WTC11 (cell line): Measurements from ENCODE around the gene CEACAM8. TPM values are rescaled to one million over a fixed set of nuclear protein-coding genes. Genes with fewer than 3 reads are reported as not detected.

Experiments used
- ATAC-seq: fragments of 200-7000 bp; cut with Tn5 transposase; 2 replicates; pipeline ENCODE4 v1.10.0; 2021; ENCODE audit warnings: mild to moderate bottlenecking, moderate library complexity
- CTCF ChIA-PET: fragments of 300-600 bp; sonication (Branson Sonifier 250); formaldehyde crosslinking; loops from one replicate; lab custom pipeline; 2021; ENCODE audit warnings: antibody characterized with exemption; lab: Charles Lee
- POLR2A ChIA-PET: fragments of 350-600 bp; sonication (Branson Sonifier 250); formaldehyde crosslinking; loops from one replicate; lab custom pipeline; 2021; ENCODE audit warnings: antibody characterized with exemption; lab: Charles Lee
- DNase-seq: peaks from one replicate; pipeline ENCODE4 v3.0.0; 2021; ENCODE audit warnings: low spot score
- H3K27ac Mint-ChIP-seq: 2 replicates; pipeline ENCODE4 v1.8.0; 2021; ENCODE audit warnings: mixed read lengths
- H3K27me3 Mint-ChIP-seq: 2 replicates; pipeline ENCODE4 v1.8.0; 2021; ENCODE audit warnings: low read depth, mild to moderate bottlenecking, moderate library complexity, mixed read lengths
- H3K36me3 Mint-ChIP-seq: 2 replicates; pipeline ENCODE4 v1.8.0; 2021; ENCODE audit warnings: mixed read lengths
- H3K4me1 Mint-ChIP-seq: 2 replicates; pipeline ENCODE4 v1.8.0; 2022; ENCODE audit warnings: mixed read lengths
- H3K4me3 Mint-ChIP-seq: 2 replicates; pipeline ENCODE4 v1.8.0; 2021; ENCODE audit warnings: mild to moderate bottlenecking, moderate library complexity, mixed read lengths
- H3K9me3 Mint-ChIP-seq: 2 replicates; pipeline ENCODE4 v1.8.0; 2021; ENCODE audit warnings: mixed read lengths
- ARID4B ChIP-seq: sonication (generic); formaldehyde crosslinking; IDR thresholded peaks from 2 replicates; pipeline ENCODE4 v1.8.0; 2023; ENCODE audit warnings: missing genetic modification reagents, mild to moderate bottlenecking, borderline replicate concordance
- ERG ChIP-seq: fragments of 250-450 bp; sonication (Bioruptor Pico); IDR thresholded peaks from 2 replicates; pipeline ENCODE4 v1.8.0; 2021; ENCODE audit warnings: mild to moderate bottlenecking
- FOXJ3 ChIP-seq: sonication (generic); formaldehyde crosslinking; IDR thresholded peaks from 2 replicates; pipeline ENCODE4 v1.9.0; 2021; ENCODE audit warnings: missing genetic modification reagents, mild to moderate bottlenecking, borderline replicate concordance
- GRHL2 ChIP-seq: fragments of 250-450 bp; sonication (Bioruptor Pico); IDR thresholded peaks from 2 replicates; pipeline ENCODE4 v1.8.0; 2022; ENCODE audit warnings: mild to moderate bottlenecking, moderate library complexity; ENCODE audit not compliant: insufficient replicate concordance, severe bottlenecking
- MYBL2 ChIP-seq: sonication (generic); formaldehyde crosslinking; IDR thresholded peaks from 2 replicates; pipeline ENCODE4 v1.8.1; 2023; ENCODE audit warnings: mild to moderate bottlenecking, moderate library complexity, missing genetic modification reagents
- SMAD3 ChIP-seq: sonication (generic); formaldehyde crosslinking; IDR thresholded peaks from 2 replicates; pipeline ENCODE4 v1.8.0; 2022; ENCODE audit warnings: missing genetic modification reagents, mild to moderate bottlenecking, borderline replicate concordance
- USF1 ChIP-seq: sonication (generic); formaldehyde crosslinking; IDR thresholded peaks from 2 replicates; pipeline ENCODE4 v1.8.0; 2022; ENCODE audit warnings: mild to moderate bottlenecking, missing genetic modification reagents
- ZNF232 ChIP-seq: sonication (generic); formaldehyde crosslinking; IDR thresholded peaks from 2 replicates; pipeline ENCODE4 v1.8.0; 2022; ENCODE audit warnings: mild to moderate bottlenecking, missing genetic modification reagents
- ZNF416 ChIP-seq: fragments of 250-450 bp; sonication (Bioruptor Pico); IDR thresholded peaks from 2 replicates; pipeline ENCODE4 v1.9.0; 2021; ENCODE audit warnings: mild to moderate bottlenecking, inconsistent platforms
- ZNF423 ChIP-seq: fragments of 250-450 bp; sonication (Bioruptor Pico); IDR thresholded peaks from 2 replicates; pipeline ENCODE4 v2.1.2; 2022; ENCODE audit warnings: mild to moderate bottlenecking, moderate library complexity
- total RNA-seq: library from RNA; stranded (reverse); gene quantifications from 3 replicates; pipeline ENCODE4 v1.2.3, GENCODE V29; 2021
- TF ChIP-seq, protein P1 (sequence below): fragments of 250-450 bp; sonication (Bioruptor Pico); IDR thresholded peaks from 2 replicates; pipeline ENCODE4 v1.9.0; 2021; ENCODE audit warnings: mild to moderate bottlenecking
- TF ChIP-seq, protein P2 (sequence below): sonication (generic); formaldehyde crosslinking; IDR thresholded peaks from 2 replicates; pipeline ENCODE4 v1.8.0; 2023; ENCODE audit warnings: missing genetic modification reagents

Gene CEACAM8
- total RNA-seq, 1 experiment from 2014 or later: not detected

GRCh38 chr19:42534391-42534790, 60.3 kb downstream of the CEACAM8 start (continued):
- no peak for TF ChIP-seq ZNF232
- TF ChIP-seq MYBL2 (CRISPR knock-in tag): no peak
- no peak for TF ChIP-seq ARID4B (CRISPR knock-in tag)
- TF ChIP-seq, protein P1, sequence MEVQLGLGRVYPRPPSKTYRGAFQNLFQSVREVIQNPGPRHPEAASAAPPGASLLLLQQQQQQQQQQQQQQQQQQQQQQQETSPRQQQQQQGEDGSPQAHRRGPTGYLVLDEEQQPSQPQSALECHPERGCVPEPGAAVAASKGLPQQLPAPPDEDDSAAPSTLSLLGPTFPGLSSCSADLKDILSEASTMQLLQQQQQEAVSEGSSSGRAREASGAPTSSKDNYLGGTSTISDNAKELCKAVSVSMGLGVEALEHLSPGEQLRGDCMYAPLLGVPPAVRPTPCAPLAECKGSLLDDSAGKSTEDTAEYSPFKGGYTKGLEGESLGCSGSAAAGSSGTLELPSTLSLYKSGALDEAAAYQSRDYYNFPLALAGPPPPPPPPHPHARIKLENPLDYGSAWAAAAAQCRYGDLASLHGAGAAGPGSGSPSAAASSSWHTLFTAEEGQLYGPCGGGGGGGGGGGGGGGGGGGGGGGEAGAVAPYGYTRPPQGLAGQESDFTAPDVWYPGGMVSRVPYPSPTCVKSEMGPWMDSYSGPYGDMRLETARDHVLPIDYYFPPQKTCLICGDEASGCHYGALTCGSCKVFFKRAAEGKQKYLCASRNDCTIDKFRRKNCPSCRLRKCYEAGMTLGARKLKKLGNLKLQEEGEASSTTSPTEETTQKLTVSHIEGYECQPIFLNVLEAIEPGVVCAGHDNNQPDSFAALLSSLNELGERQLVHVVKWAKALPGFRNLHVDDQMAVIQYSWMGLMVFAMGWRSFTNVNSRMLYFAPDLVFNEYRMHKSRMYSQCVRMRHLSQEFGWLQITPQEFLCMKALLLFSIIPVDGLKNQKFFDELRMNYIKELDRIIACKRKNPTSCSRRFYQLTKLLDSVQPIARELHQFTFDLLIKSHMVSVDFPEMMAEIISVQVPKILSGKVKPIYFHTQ: no peak

- TF ChIP-seq MYBL2 (CRISPR knock-in tag): no peak
- TF ChIP-seq SMAD3 (CRISPR knock-in tag): no peak
- TF ChIP-seq ZNF416 (CRISPR knock-in tag): no peak
- DNase-seq (no peak), ATAC-seq (no peak)
- H3K27me3 Mint-ChIP-seq: no peaks in the 10 kb centered on the region
- ChIA-PET CTCF (interaction anchor here (0.9 to 5.6 kb wide), 2 partner anchors 91 to 94 kb away, joined by 3 to 49 read pairs; partner anchors contain the start of gene CXCL17), POLR2A (no interaction called here)
- H3K36me3 Mint-ChIP-seq: no peaks in the 10 kb centered on the region
- H3K4me3 Mint-ChIP-seq: no peak overlapping the region
- H3K27ac Mint-ChIP-seq: no peak overlapping the region
- peaks cover 27% of the 10 kb centered on the region for H3K4me1 Mint-ChIP-seq
- no peaks in the 10 kb centered on the region for H3K9me3 Mint-ChIP-seq
These were observed 61.8 kb downstream of the CEACAM8 start for GRCh38 chr19:42532891-42533290.

DNA sequence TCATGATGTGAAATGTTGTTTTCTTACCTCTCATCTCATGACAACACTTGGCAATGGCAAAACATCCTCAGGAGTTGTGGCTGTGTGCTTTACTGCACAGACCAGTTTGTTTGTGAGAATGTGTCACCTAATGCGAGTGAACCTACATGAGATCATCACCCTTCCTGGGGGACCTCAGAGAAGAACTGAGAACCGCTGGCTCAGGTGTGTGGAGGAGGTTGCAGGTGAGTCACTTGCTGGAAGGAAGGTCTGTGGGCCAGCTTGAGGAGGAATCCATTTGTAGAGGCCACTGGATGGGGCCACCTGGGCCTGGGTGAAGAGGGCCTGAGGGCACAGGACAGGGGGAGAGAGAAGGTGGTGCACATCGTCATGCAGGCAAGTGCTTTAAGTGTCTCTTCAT, 63.4 kb downstream of the CEACAM8 start:
- H3K27ac Mint-ChIP-seq: no peak overlapping the region
- TF ChIP-seq GRHL2: no peak
- no peak for TF ChIP-seq ERG (CRISPR knock-in tag)
- TF ChIP-seq ZNF423 (CRISPR knock-in tag): no peak
- no peak for TF ChIP-seq USF1 (CRISPR knock-in tag)
- TF ChIP-seq, protein P2, sequence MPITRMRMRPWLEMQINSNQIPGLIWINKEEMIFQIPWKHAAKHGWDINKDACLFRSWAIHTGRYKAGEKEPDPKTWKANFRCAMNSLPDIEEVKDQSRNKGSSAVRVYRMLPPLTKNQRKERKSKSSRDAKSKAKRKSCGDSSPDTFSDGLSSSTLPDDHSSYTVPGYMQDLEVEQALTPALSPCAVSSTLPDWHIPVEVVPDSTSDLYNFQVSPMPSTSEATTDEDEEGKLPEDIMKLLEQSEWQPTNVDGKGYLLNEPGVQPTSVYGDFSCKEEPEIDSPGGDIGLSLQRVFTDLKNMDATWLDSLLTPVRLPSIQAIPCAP (CRISPR knock-in tag): no peak
- TF ChIP-seq FOXJ3 (CRISPR knock-in tag): no peak
- no peaks in the 10 kb centered on the region; the same call in 1 of the 2 replicates for H3K27me3 Mint-ChIP-seq
- H3K4me3 Mint-ChIP-seq: no peak overlapping the region
- H3K9me3 Mint-ChIP-seq: no peaks in the 10 kb centered on the region
- peaks cover 32% of the 10 kb centered on the region for H3K4me1 Mint-ChIP-seq
- ChIA-PET POLR2A (no interaction called here), CTCF (interaction anchor here (1.2 to 5.6 kb wide), 4 partner anchors 8 to 93 kb away, joined by 6 to 93 read pairs (median 34); partner anchors contain the start of gene CXCL17)
- no peaks in the 10 kb centered on the region for H3K36me3 Mint-ChIP-seq
- ATAC-seq (no peak), DNase-seq (no peak)

Other genes starting within 250 kb of the CEACAM8 start
- 9.6 to 14.8 TPM (median 11.5 TPM) in 3 replicates for gene CNFN, start 204.6 kb downstream of the CEACAM8 start, total RNA-seq
- 10.2 to 11.7 TPM (median 11.5 TPM) in 3 replicates for gene LIPE, start 167.5 kb downstream of the CEACAM8 start, total RNA-seq
- gene CXCL17, start 152.0 kb downstream of the CEACAM8 start, total RNA-seq: not detected in 3 replicates
- 0.82 to 2.0 TPM (median 1.2 TPM) in 3 replicates for gene CEACAM1, start 66.4 kb downstream of the CEACAM8 start, total RNA-seq
- not detected in 3 replicates for gene PSG3, start 145.6 kb upstream of the CEACAM8 start, total RNA-seq
- gene PSG8, start 170.8 kb upstream of the CEACAM8 start, total RNA-seq: 0.21 TPM in 1 of 3 replicates, not detected in the others